Measurements from ENCODE around the gene POLRMT.
A peak's percentile ranks its signal among the peaks of the same experiment; 100 is the strongest.

The POLRMT gene

GRCh38 chr19:574658-575526 lies 58.4 kb downstream of the POLRMT start (continued):
- TF ChIP-seq TSHZ1 (tag by site-specific recombination; IDR thresholded peaks at IDR 0.05; ENCODE audit: borderline replicate concordance), result no peak
- no peak for TF ChIP-seq ZNF366 (tag by site-specific recombination; conservative IDR thresholded peaks at IDR 0.05)
- no peak for TF ChIP-seq HOXC10 (CRISPR knock-in tag; IDR thresholded peaks at IDR 0.05)
- TF ChIP-seq ZNF692 (tag by site-specific recombination; IDR thresholded peaks at IDR 0.05), result no peak
- peak; percentile 35; the same call in 1 of the 2 replicates for TF ChIP-seq EGR2 (tag by site-specific recombination; IDR thresholded peaks at IDR 0.05; ENCODE audit: low read depth)
- peak; percentile 20; the same call in 1 of the 2 replicates for TF ChIP-seq ZNF600 (tag by site-specific recombination; IDR thresholded peaks at IDR 0.05)
- TF ChIP-seq FEZF1 (tag by site-specific recombination; IDR thresholded peaks at IDR 0.05), result no peak
- TF ChIP-seq KLF8 (tag by site-specific recombination; IDR thresholded peaks at IDR 0.05), result no peak
- TF ChIP-seq ZNF394 (tag by site-specific recombination; IDR thresholded peaks at IDR 0.05; ENCODE audit: borderline replicate concordance), result no peak
- no peak for TF ChIP-seq INSM2 (tag by site-specific recombination; IDR thresholded peaks at IDR 0.05)
- TF ChIP-seq ZBTB26 (tag by site-specific recombination; optimal IDR thresholded peaks at IDR 0.05), result peak; percentile 24
- no peak for TF ChIP-seq ZNF121 (tag by site-specific recombination; IDR thresholded peaks at IDR 0.05)
- no peak for TF ChIP-seq SCRT1 (tag by site-specific recombination; IDR thresholded peaks at IDR 0.05; ENCODE audit: borderline replicate concordance)
- no peak for TF ChIP-seq ZNF157 (tag by site-specific recombination; IDR thresholded peaks at IDR 0.05)
- TF ChIP-seq ZNF571 (tag by site-specific recombination; IDR thresholded peaks at IDR 0.05), result no peak
- TF ChIP-seq PRDM6 (tag by site-specific recombination; IDR thresholded peaks at IDR 0.05), result no peak
- TF ChIP-seq ZNF629 (tag by site-specific recombination; IDR thresholded peaks at IDR 0.05), result no peak
- no peak for TF ChIP-seq ZNF639 (tag by site-specific recombination; IDR thresholded peaks at IDR 0.05)
- no peak for TF ChIP-seq ZNF830 (tag by site-specific recombination; IDR thresholded peaks at IDR 0.05; ENCODE audit: low read depth)
- TF ChIP-seq HIC1 (tag by site-specific recombination; IDR thresholded peaks at IDR 0.05), result no peak
- no peak for TF ChIP-seq ZNF404 (tag by site-specific recombination; IDR thresholded peaks at IDR 0.05)
- no peak for TF ChIP-seq ZNF664 (tag by site-specific recombination; IDR thresholded peaks at IDR 0.05)
- no peak for TF ChIP-seq MYNN (tag by site-specific recombination; IDR thresholded peaks at IDR 0.05; ENCODE audit: borderline replicate concordance)
- TF ChIP-seq ZXDB (tag by site-specific recombination; IDR thresholded peaks at IDR 0.05), result no peak
- TF ChIP-seq ZBTB48 (tag by site-specific recombination; IDR thresholded peaks at IDR 0.05), result no peak
